GM18505 (cell line): ENCODE data around the gene STK24.

Source experiments
- ATAC-seq: cut with Tn5 transposase; IDR thresholded peaks from one replicate; pipeline ENCODE4 v1.9.1; 2021; ENCODE audit not compliant: unreplicated experiment
- POLR2A ChIP-seq: IDR thresholded peaks from 4 replicates; pipeline ENCODE4 v1.6.1; 2011; ENCODE audit warnings: borderline replicate concordance; ENCODE audit not compliant: insufficient read depth, insufficient read length; ENCODE audit errors: extremely low read depth

The STK24 gene

DNA sequence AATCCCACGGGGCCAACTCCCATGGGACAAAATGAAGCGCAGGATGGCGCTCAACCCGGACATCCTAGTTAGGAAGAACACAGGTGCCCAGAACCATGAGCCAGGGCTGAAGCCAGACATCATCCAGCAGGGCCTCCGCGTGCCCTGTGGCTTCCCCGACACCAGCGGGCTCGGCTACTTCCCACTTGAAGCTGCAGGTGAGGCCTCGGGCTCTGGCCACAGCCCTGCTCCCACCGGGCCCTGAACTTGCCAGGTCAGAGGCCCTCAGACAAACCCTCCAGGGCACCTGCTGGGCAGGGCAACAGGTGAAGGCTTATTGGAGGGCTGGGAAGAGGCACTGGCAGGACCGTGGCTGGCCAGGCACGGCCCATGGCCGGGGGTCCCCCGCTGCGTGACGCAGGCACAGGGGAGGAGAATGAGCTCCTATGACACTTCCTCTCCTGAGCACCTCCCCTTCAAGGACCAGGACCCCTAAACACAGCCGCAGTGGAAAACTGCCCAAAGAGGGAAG is 117.7 kb downstream of the STK24 start:
- ATAC-seq: no peak
- no peak for TF ChIP-seq POLR2A

- no peak for ATAC-seq
- TF ChIP-seq POLR2A: no peak
These were observed 118.5 kb downstream of the STK24 start for GRCh38 chr13:98458431-98458830.

GRCh38 chr13:98457053-98457452 is 119.9 kb downstream of the STK24 start:
- no peak for ATAC-seq
- TF ChIP-seq POLR2A: no peak

GRCh38 chr13:98456413-98456845 is 120.5 kb downstream of the STK24 start:
- no peak for ATAC-seq
- no peak for TF ChIP-seq POLR2A

- ATAC-seq: no peak
- no peak for TF ChIP-seq POLR2A
These were observed 122.5 kb downstream of the STK24 start for GRCh38 chr13:98454389-98454881.

- no peak for TF ChIP-seq POLR2A
- no peak for ATAC-seq
These were observed 123.8 kb downstream of the STK24 start for GRCh38 chr13:98452851-98453843.

GRCh38 chr13:98451676-98452470 is 125.0 kb downstream of the STK24 start:
- no peak for TF ChIP-seq POLR2A
- no peak for ATAC-seq

- ATAC-seq: no peak
- TF ChIP-seq POLR2A: no peak
These were observed 126.3 kb downstream of the STK24 start for GRCh38 chr13:98450539-98451111.

DNA sequence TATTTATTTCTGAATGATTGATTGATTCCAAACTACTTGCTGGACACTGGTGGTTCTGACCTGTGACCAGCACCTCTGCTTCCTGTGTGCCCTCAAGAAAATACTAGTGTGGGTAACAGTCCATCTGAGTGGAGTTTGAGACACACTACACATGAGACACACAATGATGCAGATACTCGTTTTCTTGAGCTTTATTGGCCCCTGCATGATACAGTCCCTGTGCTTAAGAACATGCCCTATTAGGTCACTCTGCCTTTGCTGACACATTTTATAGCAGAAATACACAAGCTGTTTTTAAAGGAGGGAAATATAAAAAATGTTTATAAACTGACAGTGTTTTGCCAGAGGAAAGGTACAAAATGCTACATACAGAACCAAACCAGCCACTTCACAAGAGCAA is 126.9 kb downstream of the STK24 start:
- ATAC-seq: no peak
- TF ChIP-seq POLR2A: no peak

GRCh38 chr13:98449273-98449672 is 127.6 kb downstream of the STK24 start:
- ATAC-seq: no peak
- no peak for TF ChIP-seq POLR2A

GRCh38 chr13:98448642-98448928 is 128.3 kb downstream of the STK24 start:
- no peak for ATAC-seq
- no peak for TF ChIP-seq POLR2A

DNA sequence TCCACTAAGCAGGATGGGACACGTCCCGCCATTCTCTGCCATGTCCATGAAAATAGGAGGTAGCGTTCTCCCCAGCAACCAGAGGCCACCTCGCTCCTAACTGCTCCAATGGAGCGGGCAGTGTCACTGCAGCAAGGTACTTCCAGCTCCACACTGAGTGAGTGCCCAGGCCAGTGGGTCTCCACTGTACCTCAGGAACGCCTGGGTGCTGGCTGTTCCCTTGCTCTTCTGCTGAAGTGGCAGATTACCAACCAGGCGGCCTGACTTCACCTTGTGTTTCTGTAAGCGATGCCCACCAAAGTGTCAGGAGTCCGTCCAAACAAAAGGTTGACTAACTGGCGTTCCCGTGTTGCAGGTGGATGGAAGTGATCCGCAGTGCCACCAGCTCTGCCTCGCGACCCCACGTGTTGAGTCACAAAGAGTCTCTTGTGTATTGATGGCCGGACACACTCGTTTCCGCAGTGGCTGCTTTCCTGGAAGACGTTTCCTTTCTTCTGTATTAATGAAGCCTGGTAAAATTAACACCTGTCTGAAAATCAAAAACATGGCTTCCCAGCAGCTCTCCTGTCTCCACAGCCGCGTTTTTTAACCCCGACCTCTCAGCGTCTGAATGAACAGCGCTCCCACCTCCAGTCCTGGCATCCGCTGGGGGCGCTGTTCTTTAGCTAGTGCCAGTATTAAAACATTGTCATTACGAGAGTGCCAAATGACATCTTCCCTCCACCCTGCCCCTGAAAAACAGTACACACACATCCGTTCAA is 128.8 kb downstream of the STK24 start:
- ATAC-seq: no peak

More for the DNA sequence above, 128.8 kb downstream of the STK24 start:
- no peak for TF ChIP-seq POLR2A
